ENCODE results near the gene MYRFL. TPM values are rescaled to one million over a fixed set of nuclear protein-coding genes. Genes with fewer than 3 reads are reported as not detected.

MYRFL gene
- total RNA-seq, 2 experiments from 2014 or later = not detected

DNA sequence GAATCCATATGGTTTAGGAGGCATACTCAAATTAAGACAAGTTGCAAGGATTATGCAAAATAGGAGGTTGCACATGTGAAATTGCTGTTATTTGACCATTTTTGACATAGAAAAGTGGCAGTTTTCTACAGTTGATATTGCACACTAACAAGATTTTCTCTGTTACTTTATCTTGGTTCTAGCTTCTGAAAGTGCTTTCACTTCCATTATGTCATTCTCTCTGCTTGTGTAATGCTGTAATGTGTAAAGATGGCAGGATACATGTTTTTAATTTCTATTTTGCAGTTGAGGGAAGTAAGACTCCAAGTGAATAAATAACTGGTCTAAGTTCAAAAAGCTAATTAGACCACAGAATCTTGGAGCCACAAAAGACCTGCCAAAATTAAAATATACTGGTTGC is 60.6 kb downstream of the MYRFL start:
- Mint-ChIP-seq H3K27me3 (peaks cover 1% of the 10 kb centered on the region), H3K36me3 (no peaks in the 10 kb centered on the region), H3K4me3 (no peak overlapping the region), H3K4me1 (ENCODE audit: low read depth) (no peaks in the 10 kb centered on the region), H3K27ac (no peak overlapping the region), H3K9me3 (no peaks in the 10 kb centered on the region)
- CTCF ChIA-PET = interaction anchor here (2.3 to 4.2 kb wide), 2 partner anchors 15 kb away, joined by 11 to 13 read pairs; no protein-coding TSS in a partner anchor
- POLR2A ChIA-PET = no interaction called here
- intact Hi-C loops (cut with micrococcal nuclease) = no loop called here
- DNase-seq = no peak

DNA sequence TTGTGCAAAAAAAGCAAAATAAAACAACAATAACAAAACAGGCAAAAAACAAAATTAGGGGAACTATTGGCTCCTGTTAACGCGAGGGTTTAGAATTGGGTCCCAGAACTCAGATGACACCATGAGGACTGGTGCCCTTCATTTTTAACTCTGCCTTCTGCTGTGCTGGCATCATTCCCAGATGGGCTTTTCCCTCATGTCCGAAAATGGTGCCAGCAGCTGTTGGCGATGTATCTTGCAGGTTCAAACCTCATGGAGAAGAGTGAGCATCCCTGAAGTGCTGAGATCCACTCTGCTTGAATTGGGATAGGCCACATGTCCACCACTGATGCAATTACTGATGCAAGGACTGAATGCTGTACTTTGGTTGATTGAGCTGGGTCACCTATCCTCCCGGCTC is 61.1 kb downstream of the MYRFL start:
- H3K4me1 Mint-ChIP-seq (ENCODE audit: low read depth) = no peaks in the 10 kb centered on the region
- no peak overlapping the region for H3K27ac Mint-ChIP-seq
- no peaks in the 10 kb centered on the region for H3K9me3 Mint-ChIP-seq
- intact Hi-C loops (cut with micrococcal nuclease) = no loop called here
- H3K36me3 Mint-ChIP-seq = no peaks in the 10 kb centered on the region
- ChIA-PET POLR2A (no interaction called here), CTCF (interaction anchor here (4.2 kb wide), 1 partner anchor 15 kb away, joined by 13 read pairs; no protein-coding TSS in a partner anchor)
- DNase-seq = no peak
- no peak overlapping the region for H3K4me3 Mint-ChIP-seq
- peaks cover 1% of the 10 kb centered on the region for H3K27me3 Mint-ChIP-seq

DNA sequence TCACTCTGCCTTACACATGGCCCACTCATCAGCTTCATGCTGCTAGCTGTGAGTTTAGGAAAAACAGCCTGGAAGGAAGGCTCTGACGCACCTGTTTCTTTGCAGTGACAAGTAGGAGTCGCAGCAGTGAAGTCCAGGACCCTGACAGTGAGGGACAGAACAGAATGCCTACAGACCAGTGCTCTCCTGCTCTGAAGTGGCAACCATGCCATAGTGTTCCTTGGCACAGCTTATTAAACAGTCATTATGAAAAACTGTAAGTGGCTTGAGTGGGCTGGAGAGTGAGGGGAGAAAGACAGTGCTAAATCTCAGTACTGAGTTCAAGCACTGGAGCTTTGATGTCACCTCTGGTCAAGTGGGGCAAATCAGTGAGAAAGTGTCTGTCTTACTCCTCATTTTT is 61.7 kb downstream of the MYRFL start:
- H3K4me3 Mint-ChIP-seq = no peak overlapping the region
- H3K27ac Mint-ChIP-seq = no peak overlapping the region
- ChIA-PET CTCF (interaction anchor here (1.3 to 4.2 kb wide), 2 partner anchors 10 to 14 kb away, joined by 3 to 13 read pairs; no protein-coding TSS in a partner anchor), POLR2A (no interaction called here)
- H3K27me3 Mint-ChIP-seq = peaks cover 1% of the 10 kb centered on the region
- no peak for DNase-seq
- no peaks in the 10 kb centered on the region for H3K4me1 Mint-ChIP-seq (ENCODE audit: low read depth)
- H3K9me3 Mint-ChIP-seq = no peaks in the 10 kb centered on the region
- H3K36me3 Mint-ChIP-seq = no peaks in the 10 kb centered on the region
- intact Hi-C loops (cut with micrococcal nuclease) = no loop called here

DNA sequence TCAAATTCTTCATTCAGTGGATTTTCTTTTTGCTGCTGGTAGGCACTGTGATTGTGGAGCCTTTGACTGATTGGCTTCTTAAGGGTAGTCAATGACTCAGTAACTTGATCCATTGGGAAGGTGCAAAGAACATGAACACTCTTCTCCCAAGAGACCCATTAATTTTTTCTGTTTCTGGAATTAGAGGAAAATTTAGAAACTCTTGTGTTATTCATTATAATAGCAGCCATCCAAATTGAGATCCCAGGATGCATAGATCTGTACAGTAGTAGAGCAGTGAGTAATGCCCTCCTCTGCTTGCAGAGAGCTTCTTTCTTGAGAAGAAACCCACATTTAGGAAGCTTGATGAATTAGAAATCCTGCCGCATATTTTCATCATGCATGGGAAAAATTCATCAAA is 63.9 kb downstream of the MYRFL start:
- intact Hi-C loops (cut with micrococcal nuclease) = no loop called here
- H3K9me3 Mint-ChIP-seq = no peaks in the 10 kb centered on the region
- no peaks in the 10 kb centered on the region for H3K27me3 Mint-ChIP-seq
- ChIA-PET CTCF (interaction anchor here (4.2 kb wide), 1 partner anchor 12 kb away, joined by 13 read pairs; no protein-coding TSS in a partner anchor), POLR2A (no interaction called here)
- H3K36me3 Mint-ChIP-seq = no peaks in the 10 kb centered on the region
- H3K4me3 Mint-ChIP-seq = no peak overlapping the region
- H3K27ac Mint-ChIP-seq = no peak overlapping the region
- no peaks in the 10 kb centered on the region for H3K4me1 Mint-ChIP-seq (ENCODE audit: low read depth)
- no peak for DNase-seq

DNA sequence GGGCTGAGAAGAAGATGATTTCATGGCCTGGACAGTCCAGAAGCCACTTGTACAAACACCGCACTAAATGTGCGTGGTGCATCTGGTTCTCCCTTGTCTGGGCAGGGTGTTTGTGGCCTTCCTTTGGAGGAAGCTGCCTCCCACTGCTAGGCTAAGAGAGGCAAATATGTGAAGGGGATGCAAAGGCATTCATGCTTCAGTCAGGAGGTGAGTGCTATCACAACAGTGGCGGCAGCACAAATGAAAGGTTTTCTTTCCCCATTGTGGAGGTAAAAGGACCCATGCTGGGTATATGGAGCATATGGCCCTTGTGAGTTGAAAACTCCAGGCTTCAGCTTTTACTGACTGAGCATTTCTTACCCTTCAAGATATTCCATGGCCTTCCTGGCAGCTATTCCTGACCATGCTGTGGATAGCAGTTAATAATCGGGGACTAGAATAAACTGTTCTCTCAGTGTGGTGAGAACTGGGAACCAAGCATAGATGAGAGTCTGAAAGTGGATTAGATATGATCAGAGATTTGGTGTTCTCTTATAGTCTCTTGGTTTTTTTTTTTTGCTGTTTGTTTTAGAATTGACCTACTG is 69.9 kb downstream of the MYRFL start:
- Mint-ChIP-seq H3K9me3 (no peaks in the 10 kb centered on the region), H3K27me3 (peaks cover 4% of the 10 kb centered on the region), H3K36me3 (no peaks in the 10 kb centered on the region), H3K27ac (no peak overlapping the region), H3K4me1 (ENCODE audit: low read depth) (peaks cover 2% of the 10 kb centered on the region), H3K4me3 (no peak overlapping the region)
- intact Hi-C loops (cut with micrococcal nuclease) = no loop called here
- POLR2A ChIA-PET = no interaction called here
- CTCF ChIA-PET = interaction anchor here (0.6 to 1.0 kb wide), 3 partner anchors 15 to 824 kb away, joined by 3 to 4 read pairs (median 3); no protein-coding TSS in a partner anchor
- DNase-seq = no peak

DNA sequence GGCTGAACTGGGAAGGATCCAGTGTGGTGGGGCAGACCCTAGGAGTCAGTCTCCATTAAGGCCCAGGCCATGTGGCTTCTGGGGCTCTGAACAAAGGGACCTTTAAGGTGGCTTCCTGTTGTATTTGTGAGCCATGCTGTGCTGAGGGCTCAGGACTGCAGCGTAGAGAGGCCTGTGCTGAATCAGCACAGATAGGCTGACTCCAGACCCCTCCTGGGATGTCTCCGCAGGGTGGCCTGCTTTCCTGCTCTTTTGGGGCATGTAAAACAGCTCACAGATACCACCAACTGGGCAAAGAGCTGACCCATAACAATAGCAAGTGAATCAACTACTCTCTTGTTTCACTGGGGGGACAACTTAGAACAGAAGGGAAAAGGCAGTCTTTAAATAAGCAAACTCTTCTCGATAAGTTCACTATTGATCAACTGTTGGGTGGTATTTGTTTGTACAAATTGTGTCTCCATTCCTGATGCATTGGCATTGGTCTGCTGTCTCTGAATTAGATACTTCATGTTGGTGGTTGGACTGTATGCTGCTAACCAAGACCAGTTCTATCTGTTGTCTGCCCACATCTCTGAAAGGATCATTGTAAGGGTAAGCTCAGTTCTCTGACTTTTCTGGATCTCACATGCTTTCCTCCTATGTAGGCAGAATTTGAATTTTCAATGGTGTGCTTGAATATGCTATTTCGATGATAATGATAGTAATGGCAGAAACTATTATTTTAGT is 71.8 kb downstream of the MYRFL start:
- Mint-ChIP-seq H3K27ac (no peak overlapping the region), H3K9me3 (no peaks in the 10 kb centered on the region), H3K4me3 (no peak overlapping the region), H3K27me3 (peaks cover 4% of the 10 kb centered on the region), H3K36me3 (no peaks in the 10 kb centered on the region), H3K4me1 (ENCODE audit: low read depth) (peaks cover 2% of the 10 kb centered on the region)
- CTCF ChIA-PET = interaction anchor here (0.9 to 1.0 kb wide), 2 partner anchors 8 to 680 kb away, joined by 3 read pairs; no protein-coding TSS in a partner anchor
- DNase-seq = no peak
- intact Hi-C loops (cut with micrococcal nuclease) = no loop called here
- POLR2A ChIA-PET = no interaction called here

DNA sequence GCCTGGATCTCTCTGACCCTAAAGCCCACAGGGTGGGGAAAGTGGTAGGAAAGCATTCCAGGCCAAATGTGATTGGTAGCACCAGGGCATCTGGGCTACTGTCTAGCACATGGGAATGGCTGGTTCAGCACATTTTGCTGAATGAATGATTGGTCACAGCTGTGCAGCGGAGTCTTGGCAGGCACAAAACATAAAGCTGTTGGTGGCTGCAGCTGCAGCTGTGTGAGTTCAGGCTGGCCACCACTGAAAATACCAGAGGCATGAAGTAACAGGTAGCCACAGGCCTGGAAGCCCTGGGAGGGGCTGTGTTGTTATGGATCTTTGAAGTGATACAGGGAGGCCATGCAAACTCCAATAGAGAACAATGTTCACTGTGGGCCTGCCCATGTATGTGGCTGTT is 72.7 kb downstream of the MYRFL start:
- no peak overlapping the region for H3K27ac Mint-ChIP-seq
- no peaks in the 10 kb centered on the region for H3K36me3 Mint-ChIP-seq
- peaks cover 4% of the 10 kb centered on the region for H3K27me3 Mint-ChIP-seq
- peaks cover 2% of the 10 kb centered on the region for H3K4me1 Mint-ChIP-seq (ENCODE audit: low read depth)
- ChIA-PET POLR2A (interaction anchor here (0.8 kb wide), 1 partner anchor 156 kb away, joined by 3 read pairs; no protein-coding TSS in a partner anchor), CTCF (interaction anchor here (0.9 to 5.6 kb wide), 2 partner anchors 252 to 678 kb away, joined by 3 to 57 read pairs; no protein-coding TSS in a partner anchor)
- intact Hi-C loops (cut with micrococcal nuclease) = no loop called here
- H3K9me3 Mint-ChIP-seq = no peaks in the 10 kb centered on the region
- DNase-seq = no peak
- H3K4me3 Mint-ChIP-seq = no peak overlapping the region

DNA sequence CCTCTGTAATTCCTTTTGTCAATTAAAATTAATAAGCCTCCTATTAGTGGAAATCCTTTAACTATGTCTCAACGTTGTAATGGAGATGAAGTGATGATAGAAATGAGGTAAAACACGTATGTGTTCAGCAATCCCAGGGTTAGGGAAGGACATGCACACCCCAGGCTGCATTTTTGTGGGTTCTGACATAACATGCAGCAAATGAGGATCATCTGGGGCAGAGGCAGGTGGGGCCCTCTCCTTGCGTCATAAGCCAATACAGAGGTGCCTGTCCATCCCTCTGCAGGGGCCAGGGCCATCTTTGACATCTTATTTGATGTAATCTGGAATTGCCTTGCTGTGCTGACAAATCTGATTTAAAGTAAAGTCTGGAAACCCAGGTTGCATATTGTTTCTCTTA is 73.2 kb downstream of the MYRFL start:
- ChIA-PET POLR2A (interaction anchor here (0.8 kb wide), 1 partner anchor 157 kb away, joined by 3 read pairs; no protein-coding TSS in a partner anchor), CTCF (interaction anchor here (0.9 to 5.6 kb wide), 3 partner anchors 252 to 681 kb away, joined by 3 to 57 read pairs (median 28); no protein-coding TSS in a partner anchor)
- no peak overlapping the region for H3K4me3 Mint-ChIP-seq
- H3K36me3 Mint-ChIP-seq = no peaks in the 10 kb centered on the region
- no peak for DNase-seq
- intact Hi-C loops (cut with micrococcal nuclease) = no loop called here
- H3K9me3 Mint-ChIP-seq = no peaks in the 10 kb centered on the region
- H3K4me1 Mint-ChIP-seq (ENCODE audit: low read depth) = peaks cover 2% of the 10 kb centered on the region
- peaks cover 4% of the 10 kb centered on the region for H3K27me3 Mint-ChIP-seq
- no peak overlapping the region for H3K27ac Mint-ChIP-seq

DNA sequence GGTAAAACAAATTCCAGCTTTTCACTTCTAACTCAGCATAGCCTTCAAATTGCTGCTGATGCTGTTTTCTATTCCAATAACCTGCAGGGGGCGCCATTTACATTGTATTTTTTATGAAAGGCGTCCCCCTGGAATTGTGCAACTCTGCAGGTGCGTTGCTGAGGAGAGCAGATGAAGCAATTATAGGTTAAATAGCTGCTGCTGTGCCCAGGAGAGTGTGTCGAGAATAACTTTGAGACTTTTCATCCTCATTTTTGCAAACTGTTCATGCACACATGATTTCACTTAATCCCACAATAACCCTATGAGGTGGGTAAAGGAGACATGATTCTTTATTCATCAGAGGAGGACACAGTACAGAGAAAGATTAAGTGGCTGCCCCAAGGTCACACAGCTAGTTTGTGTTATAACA is 75.7 kb downstream of the MYRFL start:
- Mint-ChIP-seq H3K4me1 (ENCODE audit: low read depth) (no peaks in the 10 kb centered on the region), H3K9me3 (no peaks in the 10 kb centered on the region), H3K27me3 (no peaks in the 10 kb centered on the region), H3K36me3 (no peaks in the 10 kb centered on the region), H3K27ac (no peak overlapping the region), H3K4me3 (no peak overlapping the region)
- POLR2A ChIA-PET = no interaction called here
- intact Hi-C loops (cut with micrococcal nuclease) = loop anchor here (1.0 to 5.0 kb wide), 3 partner anchors 467 to 820 kb away; partner anchors contain the start of gene KCNMB4
- DNase-seq = peak; percentile 69
- CTCF ChIA-PET = interaction anchor here (0.6 to 5.6 kb wide), 26 partner anchors 9 to 846 kb away, joined by 3 to 57 read pairs (median 4); no protein-coding TSS in a partner anchor

DNA sequence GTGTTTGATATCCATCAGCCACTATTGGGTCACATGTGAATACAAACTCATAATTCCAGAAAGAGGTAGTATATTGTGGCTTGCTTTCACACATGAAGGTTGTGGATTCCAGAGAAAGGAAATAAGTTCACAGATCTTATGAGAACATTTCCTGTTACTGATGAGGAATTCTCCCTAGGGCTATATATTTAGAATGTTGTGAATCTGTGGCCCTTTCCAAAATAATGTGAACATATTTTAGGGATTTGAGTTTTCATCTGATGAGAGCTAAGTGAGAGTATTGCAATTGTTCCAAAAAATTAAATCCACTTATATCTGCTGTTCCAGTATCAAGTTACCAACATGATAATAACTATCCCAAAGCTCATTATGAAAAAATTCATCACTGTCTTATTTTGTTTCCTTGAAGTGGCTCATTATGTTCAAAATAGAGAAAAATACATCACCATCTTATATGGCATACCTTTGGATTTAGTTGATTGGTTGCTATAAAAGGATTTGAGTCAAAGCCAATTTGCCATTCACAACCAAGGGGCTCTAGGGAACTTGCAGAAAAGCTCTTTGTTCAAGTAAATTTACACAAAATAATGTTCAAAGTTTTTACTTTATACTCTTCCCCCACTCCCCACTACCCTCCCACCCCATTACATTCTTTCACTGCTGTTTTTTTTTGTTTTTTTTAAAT is 76.3 kb downstream of the MYRFL start:
- Mint-ChIP-seq H3K4me1 (ENCODE audit: low read depth) (no peaks in the 10 kb centered on the region), H3K27me3 (peaks cover 4% of the 10 kb centered on the region), H3K36me3 (no peaks in the 10 kb centered on the region), H3K4me3 (no peak overlapping the region), H3K27ac (no peak overlapping the region), H3K9me3 (no peaks in the 10 kb centered on the region)
- CTCF ChIA-PET = interaction anchor here (0.7 to 5.6 kb wide), 19 partner anchors 8 to 846 kb away, joined by 3 to 57 read pairs (median 4); no protein-coding TSS in a partner anchor
- POLR2A ChIA-PET = no interaction called here
- DNase-seq = no peak
- intact Hi-C loops (cut with micrococcal nuclease) = loop anchor here (2.0 to 5.0 kb wide), 2 partner anchors 466 to 819 kb away; partner anchors contain the start of gene KCNMB4

DNA sequence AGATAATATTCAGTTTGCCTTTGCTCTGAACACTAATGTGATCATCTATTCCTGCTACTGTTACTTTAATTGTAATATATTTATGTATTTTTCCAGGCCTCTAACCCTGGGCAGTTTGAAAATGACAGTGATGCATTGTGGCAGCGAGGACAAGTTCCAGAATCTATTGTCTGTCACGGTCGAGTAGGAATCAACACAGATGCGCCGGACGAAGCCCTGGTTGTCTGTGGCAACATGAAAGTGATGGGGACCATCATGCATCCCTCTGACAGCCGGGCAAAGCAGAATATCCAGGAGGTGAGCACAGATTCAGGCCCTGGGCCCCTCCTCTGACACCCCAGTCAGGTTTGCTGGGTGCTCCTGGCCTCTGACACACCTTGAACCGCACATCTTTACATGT is 78.5 kb downstream of the MYRFL start:
- Mint-ChIP-seq H3K9me3 (no peaks in the 10 kb centered on the region), H3K27ac (no peak overlapping the region), H3K27me3 (peaks cover 5% of the 10 kb centered on the region), H3K4me3 (no peak overlapping the region), H3K36me3 (no peaks in the 10 kb centered on the region), H3K4me1 (ENCODE audit: low read depth) (no peaks in the 10 kb centered on the region)
- intact Hi-C loops (cut with micrococcal nuclease) = loop anchor here (5.0 kb wide), 1 partner anchor 464 kb away; the partner anchor contains the start of gene KCNMB4
- CTCF ChIA-PET = interaction anchor here (0.9 to 3.0 kb wide), 2 partner anchors 23 to 673 kb away, joined by 4 to 11 read pairs; no protein-coding TSS in a partner anchor
- POLR2A ChIA-PET = no interaction called here
- no peak for DNase-seq
